HG03558 (cell line): ENCODE data around the gene TWIST2.

Experiments
- ATAC-seq: cut with Tn5 transposase; IDR thresholded peaks from one replicate; pipeline ENCODE4 v1.9.1; 2021; ENCODE audit warnings: moderate number of reproducible peaks; ENCODE audit not compliant: unreplicated experiment; ENCODE audit errors: extremely low read depth

TWIST2 gene

DNA sequence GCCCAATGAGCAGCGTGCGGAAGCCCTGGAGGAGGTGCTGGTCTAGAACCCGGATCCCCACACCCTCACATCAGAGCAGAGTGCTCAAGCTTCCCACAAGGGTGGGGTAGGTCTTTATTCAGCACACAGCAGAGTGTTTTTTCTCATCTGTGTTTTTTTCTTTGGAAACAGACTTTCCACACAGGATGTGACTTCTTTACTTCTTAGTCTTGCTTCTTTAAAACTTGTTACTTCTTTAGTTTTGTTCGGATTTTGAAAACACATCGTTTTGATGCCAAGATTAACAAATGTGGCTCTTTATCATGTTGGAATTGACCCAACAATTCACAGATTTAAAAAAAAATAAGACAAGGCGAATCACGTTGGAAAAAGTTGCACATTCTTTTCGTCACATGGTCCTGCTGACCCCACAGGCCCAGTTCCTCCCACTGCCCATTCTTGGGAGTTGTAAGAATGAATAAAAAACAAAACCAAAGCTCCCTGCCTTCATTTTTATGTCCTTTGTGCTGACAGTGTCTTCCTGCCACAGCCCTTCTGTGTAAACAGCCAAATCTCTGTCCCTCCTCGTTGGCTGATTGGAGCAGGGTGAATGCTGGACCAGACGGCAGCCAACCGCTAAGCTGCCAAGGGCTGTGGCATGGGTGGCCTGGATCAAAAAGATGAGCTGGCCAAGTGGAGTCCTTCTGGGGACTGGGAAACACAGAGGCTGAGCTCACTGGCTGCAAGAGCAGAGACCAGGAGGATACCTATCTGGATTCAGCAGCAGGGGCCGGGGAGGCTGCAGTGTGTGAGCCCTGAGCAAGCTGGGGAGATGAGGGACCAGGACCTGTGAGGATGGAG is 81.6 kb downstream of the TWIST2 start:
- ATAC-seq = no peak

DNA sequence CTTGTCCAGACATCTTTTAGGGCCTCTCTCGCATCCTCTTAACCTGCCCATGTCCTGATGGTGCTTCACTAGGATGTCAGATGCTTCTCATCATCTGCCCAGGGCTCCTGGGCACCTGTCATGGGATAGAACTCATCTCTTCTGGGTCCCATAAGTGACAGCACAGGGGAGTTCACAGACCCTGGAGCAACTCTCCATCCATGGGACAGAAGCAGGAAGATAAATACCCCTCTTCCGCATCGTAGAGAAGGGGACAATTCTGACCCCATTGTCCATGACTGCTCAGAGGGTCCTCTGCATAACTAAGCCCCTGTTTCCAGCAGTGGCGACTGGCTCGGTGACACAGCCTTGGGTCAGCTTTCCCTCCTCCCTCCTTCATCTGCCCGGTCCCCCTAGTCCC is 82.3 kb downstream of the TWIST2 start:
- ATAC-seq = no peak

DNA sequence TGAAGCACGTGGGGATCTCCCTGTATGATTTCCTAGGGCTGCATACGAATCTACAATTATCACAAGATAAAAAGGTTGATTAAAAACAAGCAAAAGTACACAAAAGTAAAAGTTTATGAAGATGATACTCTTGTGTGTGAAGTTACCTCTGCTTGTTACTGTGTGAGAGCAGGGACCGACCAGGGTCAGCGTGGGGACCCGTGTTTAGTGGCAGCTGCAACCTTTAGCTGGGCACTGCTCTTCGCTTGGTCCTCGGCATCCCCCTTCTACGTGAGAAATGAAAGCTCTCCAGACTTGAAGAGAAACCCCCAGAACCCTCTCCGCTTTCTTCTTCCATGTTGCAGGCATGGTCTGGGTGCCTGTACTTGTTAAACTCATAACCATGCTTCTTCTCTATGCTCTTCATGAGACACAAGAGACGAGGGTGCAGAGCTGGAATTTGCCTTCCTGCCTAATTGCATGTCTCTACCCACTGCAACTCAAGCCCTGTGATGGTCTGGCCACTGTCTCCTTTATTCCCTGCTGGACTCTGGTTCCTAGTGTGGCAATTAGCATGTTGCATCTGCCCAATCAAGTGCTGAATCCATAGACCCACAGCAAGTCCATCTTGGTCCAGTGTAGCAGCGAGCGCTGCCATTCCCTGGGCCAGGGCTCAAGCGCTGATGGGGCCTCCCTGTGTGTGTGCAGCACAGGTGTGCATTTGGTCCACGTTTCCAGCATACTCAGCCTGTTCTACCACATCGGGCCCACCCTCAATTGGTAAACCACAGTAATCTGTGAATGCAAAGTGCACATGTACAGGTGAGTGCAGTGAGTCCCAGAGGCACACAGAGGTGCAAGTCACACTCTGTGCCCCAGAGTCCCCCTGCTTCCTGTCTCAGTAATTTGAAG is 88.5 kb downstream of the TWIST2 start:
- no peak for ATAC-seq

DNA sequence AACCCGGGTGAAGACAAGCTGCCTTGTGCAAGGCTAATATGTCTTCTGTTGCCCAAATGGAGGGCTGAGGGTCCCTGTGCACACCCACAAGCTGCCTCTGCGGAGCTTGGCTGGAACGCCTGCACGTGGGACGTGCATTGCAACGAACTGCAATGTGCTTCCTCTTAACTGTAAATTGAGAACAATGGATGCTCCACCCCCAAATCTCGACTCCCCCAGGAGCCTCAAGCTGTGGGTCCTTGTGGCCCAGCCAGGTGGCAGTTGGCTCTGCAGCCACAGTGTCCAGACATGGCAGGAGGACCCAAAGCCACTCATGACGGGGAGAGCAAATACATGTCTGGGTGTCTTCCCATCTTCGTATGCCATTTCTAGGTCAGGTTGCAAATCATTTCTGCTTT is 90.1 kb downstream of the TWIST2 start:
- ATAC-seq = no peak

DNA sequence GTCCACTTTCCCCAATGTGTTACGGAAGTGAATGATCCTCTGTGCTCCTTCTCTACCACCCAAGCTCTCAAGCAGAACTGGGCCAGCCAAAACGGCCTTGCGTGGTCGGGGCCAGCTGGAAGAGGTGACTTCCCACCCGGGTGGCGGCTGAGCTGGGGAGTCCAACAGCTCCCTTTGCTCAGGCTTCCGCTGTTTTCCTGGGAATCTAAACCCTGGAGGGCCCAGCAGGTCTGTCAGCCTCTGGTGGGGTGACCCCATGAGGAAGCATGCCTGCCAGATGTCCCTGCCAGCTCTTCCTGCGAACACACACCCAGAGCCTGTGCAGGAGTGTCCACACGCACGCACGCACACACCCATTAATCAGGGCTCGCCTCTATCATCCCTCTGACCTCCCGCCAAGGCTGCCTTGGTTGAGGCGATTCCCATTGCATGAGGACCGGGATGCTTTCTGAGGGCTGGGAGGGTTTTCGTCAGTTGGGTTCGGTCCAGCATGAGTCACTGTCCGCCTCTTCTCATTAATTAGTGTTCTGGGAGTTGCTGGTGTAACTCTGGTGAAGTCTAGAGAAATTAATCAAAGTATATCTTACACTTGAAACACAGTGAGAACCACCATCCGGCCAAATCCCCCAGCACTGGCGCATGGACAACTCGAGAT is 90.6 kb downstream of the TWIST2 start:
- ATAC-seq = no peak

DNA sequence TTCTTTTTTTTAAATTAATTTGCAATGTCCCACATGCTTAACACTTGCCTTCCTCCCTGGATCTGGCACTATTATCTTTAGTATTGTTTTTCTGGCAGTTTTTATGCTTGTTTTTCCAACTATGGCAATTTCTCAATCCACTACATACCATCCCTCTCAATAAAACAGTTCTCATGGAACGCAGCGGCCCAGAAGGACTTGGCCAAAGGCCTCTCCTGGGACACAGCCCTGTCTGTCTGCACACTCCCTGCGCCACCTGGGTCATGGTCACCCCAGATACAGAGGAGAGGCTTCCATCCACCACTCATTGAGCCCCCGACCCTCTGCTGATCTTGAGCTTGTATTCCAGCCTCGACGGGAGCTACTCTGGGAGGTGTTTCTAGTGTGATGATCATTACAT is 91.2 kb downstream of the TWIST2 start:
- no peak for ATAC-seq

DNA sequence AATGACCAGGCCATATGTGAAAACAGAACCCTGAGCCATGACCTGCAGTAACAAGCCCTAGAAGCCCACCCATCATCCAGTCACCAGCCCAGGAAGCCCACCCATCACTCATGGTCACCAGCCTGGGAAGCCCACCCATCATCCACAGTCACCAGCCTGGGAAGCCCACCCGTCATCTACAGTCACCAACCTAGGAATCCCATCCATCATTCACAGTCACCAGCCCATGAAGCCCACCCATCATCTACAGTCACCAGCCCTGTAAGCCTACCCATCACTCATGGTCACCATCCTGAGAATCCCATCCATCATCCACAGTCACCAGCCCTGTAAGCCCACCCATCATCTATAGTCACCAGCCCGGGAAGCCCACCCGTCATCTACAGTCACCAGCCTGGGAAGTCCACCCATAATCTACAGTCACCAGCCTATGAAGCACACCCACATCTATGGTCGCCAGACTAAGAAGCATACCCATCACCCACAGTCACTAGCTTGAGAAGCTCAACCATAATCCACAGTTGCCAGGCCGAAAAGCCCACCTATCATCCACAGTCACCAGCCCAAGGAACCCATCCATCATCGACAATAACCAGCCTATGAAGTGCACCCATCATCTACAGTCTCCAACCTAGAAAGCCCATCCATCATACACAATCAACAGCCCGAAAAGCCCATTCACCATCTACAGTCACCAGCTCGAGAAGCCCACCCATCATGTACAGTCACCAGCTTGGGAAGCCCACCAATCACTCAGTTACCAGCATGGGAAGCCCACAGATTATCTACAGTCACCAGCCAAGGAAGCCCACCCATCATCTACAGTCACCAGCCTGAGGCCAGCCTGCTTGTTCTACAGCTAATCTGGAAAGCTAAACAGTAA is 91.9 kb downstream of the TWIST2 start:
- no peak for ATAC-seq

DNA sequence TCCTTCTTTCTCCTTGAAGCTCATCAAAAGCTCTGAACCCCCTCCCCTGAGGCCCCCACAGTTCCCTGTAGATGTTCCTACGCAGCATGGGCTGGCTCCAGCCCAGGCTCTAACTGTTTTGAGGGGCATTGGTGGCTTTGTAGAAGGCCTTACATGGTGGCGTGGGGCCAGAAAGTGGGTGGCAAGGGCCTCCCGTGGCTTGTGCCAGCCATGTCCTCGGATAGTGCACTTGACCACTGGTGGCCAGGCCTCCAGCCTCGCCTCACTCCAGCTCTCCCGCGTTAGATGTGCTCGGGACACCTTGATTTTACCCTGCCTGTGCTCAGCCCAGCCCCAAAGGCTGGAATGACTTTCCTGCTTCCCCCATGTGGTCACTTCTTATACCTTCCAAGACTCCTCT is 92.9 kb downstream of the TWIST2 start:
- ATAC-seq = no peak

DNA sequence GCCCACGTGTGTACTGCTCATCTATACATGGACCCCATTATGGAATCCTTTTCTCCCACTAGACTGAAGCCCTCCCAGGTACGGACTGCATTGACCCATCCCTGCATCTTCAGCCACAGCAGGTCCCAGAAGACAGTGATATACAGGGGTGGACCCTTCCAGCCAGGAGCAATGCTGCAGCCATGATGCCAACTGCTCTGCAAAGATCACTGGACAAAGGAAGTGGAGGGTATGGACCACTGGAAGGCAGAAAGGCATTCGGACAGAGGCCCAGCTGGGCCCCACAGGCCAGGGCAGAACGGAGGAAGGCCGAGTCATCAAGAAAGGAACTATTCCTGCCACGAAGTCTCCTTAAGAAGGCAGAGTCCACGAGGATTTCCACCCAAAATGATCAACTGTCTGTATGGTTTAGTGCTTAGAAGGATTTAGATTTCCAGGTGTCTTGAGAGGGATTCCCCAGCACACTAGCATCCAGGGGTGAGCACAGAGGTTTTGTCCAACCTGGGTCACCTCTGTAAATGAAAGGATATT is 93.4 kb downstream of the TWIST2 start:
- ATAC-seq = no peak

DNA sequence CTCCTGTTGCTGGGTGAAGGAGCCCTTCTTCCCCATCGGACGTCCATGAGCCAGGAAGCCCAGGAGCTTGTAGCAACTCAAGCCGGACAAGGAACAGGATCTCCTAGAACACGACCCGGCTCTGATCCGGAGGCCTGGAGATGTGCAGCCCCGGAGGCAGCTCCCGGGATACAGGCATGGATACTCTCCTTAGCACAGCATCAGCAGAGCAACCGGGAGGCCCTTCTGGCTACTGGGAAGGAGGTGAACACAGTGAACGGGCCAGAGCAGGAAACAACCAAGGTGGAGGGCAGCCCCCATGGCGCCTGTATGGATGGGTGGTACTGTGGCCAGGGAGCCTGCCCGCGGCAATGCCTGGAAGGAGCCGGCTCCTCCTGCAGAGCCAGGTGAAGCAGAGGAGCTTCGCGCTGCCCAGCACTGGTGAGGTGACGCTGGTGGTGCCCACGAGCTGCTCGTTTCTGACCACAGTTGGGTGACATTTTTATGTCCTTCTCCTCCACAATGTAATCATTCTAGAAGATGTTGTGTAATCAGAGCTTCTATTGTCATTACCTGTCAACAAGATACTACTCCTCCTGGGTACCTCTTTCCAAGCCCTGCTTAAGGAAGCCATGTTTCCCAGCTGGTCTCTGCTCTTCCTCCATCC is 94.3 kb downstream of the TWIST2 start:
- no peak for ATAC-seq

DNA sequence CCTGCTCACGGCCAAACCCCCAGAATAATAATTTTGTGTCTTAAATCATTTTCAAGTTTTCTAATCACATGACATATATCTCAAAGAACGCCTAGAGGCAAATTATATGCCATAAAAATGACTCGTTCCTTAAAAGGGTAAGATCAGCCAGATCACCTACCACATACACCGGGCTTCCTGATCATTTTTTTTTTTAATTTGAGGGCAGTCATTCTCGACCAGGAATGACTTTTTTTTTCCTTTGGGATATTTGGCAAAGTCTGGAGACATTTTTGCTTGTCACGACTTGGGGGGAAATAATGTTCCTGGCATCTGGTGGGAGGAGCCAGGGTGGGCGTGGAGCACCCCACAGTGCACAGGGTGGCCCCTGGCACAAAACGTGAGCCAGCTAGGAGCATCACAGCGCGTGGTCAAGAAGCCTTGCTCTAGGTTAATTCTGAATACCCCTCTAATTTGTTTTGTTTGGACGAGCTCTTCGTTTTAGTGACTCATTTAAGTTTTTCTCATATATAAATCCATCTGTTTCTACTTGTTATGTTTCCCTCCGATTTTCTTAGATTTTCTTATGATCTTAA is 94.9 kb downstream of the TWIST2 start:
- no peak for ATAC-seq

DNA sequence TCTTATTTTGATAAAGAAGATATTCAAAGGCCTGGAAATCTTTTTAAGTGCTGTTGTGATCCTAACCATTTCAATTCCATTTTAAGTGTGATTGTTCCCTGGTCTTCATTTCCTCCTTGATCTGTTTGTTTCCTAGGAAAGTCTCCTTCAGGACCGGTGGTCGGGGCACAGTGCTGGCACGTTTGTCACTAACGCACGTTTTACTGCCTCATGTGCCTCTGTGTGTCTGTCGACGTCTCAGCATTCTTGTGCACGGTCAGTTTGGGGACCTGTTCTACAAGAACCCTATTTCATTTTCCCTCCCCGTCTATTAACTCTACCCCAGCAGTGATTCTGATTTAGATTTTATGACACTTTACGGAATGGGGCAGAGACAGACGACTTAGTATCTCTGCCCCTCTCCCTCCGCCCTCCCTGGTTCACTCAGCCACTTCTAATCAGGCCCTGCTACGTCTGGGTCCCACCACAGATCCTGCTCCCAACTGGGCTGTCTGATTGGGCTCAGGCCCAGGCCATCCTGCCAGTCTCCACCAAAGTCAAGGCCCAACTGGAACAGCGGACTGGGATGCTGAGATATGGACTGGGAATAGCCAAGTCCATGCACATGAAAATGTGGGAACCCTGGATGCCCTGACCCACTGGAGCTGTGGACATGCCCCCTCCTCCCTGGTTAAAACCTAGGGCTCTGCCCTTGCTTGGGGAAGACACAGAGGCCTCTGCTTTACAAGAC is 95.6 kb downstream of the TWIST2 start:
- no peak for ATAC-seq

DNA sequence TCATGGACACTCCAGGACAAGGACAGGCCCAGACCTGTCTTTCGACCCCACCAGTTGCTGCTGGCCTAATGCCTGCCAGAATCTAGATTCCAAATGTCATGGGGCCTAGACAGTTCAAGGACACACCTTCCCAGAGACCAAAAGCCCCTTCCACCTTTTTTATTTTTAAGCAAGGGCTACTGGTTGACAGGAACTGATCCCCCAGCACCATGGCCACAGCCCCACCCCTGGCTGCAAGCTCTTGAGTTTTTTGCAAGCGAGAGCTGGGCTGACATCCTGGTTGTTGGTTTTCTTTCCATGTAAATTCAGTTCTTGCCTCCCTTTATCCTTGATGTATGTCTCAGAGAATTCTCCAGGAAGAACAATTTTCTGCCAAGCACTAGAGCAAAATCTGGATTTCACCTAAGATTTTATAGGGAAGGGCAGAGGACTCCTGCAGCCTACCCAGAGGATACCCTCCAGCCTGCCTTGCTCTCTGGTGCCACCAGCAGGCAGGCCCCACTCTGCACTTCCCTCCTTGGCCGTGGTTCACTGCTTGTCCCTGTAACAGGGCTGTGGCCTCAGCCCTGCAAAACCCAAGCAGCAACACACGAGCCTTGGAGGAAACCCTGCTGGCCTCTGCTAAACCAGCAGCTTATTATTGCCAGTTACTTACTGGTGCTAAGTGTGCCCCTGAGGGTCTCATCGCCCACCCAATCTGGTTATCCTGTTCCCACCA is 97.7 kb downstream of the TWIST2 start:
- ATAC-seq = no peak

DNA sequence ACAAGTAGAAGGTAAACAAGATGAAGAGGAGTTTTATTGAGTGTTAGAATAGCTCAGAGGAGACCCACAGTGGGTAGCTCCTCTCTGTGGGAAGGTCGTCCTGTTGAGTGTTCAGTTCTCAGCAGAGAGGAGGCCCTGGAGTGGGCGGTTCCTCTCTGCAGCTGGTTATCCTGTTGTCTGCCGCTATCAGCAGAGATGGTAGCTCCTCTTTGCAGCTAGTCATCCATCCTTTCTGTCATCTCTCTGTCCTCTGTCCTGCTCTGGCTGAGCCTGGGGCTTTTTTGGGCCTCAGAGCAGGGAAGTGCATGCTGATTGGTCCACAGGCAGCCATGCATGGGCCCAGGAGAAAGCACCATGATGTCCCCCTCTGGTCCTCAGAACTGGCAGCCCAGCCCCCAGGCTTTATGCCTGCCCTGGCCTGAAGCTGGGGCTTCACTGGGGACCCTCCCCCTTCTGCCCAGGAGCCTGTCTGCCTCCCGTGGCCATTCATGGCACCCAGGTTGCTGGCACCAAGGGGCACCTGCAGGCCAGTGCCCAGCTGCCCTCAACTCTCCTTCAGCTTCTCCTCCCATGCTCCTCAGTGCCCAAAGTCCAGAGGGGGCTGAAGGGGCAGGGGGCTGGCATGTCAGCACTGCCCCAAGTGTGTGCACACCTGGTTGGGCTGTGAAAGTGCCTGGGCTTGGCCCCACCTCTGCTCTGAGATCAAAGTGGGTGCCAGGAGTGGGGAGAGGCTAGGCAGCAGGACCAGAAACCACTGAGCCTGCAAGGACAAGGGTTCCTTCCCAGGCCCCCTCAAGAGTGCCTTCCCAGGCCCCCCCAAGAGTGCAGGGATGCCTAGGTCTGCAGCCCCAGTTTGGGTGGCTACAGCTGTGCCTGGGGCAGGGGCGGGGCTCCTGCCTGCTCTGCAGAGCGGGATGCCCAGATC is 98.7 kb downstream of the TWIST2 start:
- ATAC-seq = no peak

DNA sequence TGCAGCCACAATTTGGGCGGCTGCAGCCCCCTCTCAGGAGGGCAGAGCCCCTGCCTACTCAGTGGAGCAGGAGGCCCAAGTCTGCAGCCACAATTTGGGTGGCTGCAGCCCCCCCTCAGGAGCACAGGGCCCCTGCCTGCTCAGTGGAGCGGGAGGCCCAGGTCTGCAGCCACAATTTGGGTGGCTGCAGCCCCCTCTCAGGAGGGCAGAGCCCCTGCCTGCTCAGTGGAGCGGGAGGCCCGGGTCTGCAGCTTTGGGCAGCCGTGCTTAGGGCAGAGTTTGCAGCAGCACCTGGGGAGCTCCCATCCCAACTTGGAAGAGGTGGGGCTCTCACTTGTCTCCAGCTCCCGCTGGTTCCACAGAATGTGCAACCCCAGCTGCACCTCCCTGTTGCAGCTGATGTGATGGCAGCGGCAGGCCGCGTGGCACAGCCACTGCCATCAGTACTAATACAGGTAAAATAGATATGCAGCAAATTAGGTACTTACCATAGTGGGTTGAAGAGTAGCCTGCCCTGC is 99.4 kb downstream of the TWIST2 start:
- ATAC-seq = no peak

DNA sequence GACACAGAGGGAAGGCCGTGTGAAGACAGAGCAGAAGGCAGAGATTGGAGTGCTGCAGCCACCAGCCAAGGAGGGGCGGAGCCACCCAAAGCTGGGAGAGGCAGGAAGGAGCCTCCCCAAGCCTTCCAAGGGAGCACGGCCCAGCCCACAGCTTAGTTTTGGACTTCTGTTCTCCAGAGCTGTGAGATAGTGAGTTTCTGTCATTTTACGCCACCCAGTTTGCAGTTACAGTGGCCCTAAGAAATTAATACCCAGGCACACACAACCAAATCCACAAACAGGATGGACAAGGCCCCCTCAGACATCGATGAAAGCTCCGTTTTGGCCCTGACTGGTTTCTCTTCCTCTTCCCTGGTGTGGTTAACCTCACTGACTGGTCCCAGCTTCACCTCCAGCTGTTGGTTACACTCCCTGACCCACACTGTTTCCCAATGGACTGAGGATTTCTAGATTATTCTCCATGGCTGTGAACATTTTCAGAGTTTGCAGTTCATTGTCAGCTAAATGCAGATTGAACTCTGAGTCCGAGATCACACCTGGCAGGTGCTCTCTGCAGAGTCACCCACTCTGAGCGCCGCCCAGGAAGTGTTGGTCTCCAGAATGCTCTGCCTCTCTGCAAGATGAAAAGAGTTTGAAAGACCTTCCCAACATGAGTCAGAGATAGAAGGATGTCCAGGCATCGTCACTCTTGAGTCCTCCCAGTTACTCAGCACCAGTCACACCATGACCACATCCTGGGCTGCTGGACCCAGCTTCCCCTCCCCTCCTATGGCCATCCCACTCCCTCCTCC is 100.2 kb downstream of the TWIST2 start:
- no peak for ATAC-seq
